ENCODE results near the gene PNCK. TPM values are rescaled to one million over a fixed set of nuclear protein-coding genes. Genes with fewer than 3 reads are reported as not detected.

PNCK gene
- total RNA-seq, 1 experiment from 2014 or later: 26.8 TPM

DNA sequence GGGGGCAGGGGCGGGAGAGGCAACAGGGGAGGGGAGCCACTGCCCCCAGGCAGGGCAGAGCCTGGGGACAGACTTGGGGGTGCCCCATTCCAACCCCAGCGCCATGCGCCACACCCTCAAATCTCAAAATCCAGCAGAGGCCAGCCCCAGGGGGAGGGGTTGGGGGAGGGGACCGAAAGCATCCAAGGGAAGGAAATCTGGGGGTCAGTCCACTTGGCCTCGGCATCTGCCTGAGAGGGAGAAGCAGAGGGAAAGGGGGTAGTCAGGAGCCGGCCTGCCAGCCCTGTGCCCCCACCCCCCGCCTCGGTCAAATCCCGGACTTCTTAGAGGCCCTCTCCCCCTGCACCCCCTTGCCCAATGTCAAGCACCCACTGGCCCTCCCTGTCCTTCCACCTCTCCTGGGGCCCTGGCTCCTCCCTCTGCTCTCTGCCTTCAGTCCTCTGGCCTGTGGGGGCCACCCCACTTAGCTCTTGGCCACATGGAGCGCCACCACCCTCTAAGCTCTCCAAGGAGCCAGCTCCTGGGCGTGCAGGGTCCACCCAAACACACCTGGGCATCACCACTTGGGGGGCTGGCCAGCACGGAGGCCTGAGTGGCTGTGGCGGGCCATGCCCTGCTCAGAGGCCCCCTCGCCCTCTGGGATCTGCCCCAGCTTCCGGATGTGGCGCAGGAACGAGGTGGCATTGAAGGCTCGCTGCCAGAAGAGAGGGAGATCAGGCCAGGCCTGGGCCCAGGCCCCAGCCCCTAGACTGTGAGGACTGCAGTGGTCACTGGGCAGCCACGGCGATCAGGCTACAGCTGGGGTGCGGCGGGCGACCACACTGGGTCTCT is 3.5 kb downstream of the PNCK start:
- Histone ChIP-seq H3K79me1 (ENCODE audit: insufficient read depth, low read depth, low read length, poor library complexity, severe bottlenecking) (no peaks in the 10 kb centered on the region), H4K8ac (replicated peaks; ENCODE audit: insufficient read length, low read depth, low read length) (no peak overlapping the region), H2AFZ (ENCODE audit: low read length) (no peak overlapping the region), H2BK12ac (ENCODE audit: insufficient read length, low read depth, low read length) (no peak overlapping the region), H3K23me2 (ENCODE audit: insufficient read length, low read depth, low read length, poor library complexity, severe bottlenecking) (no peaks in the 10 kb centered on the region), H3K4me2 (ENCODE audit: insufficient read depth, insufficient read length, low read length) (no peak overlapping the region), H3K9ac (ENCODE audit: extremely low read depth, insufficient read length, low read length) (no peak overlapping the region), H3K4me1 (ENCODE audit: insufficient read depth, low read length) (no peaks in the 10 kb centered on the region), H3K56ac (ENCODE audit: insufficient read length, low read depth, low read length) (no peak overlapping the region), H3K27me3 (ENCODE audit: insufficient read depth, low read length) (no peaks in the 10 kb centered on the region; the same call in 1 of the 2 replicates), H3K9me3 (ENCODE audit: control insufficient read depth, low read depth, low read length) (peaks cover 13% of the 10 kb centered on the region), H4K5ac (ENCODE audit: insufficient read length, low read depth, low read length) (no peak overlapping the region), H3K14ac (ENCODE audit: insufficient read depth, low read length) (no peak overlapping the region), H3K79me2 (ENCODE audit: insufficient read depth, low read length) (no peaks in the 10 kb centered on the region), H2BK20ac (ENCODE audit: low read depth, low read length, poor library complexity, severe bottlenecking) (no peak overlapping the region), H4K91ac (ENCODE audit: insufficient read length, low read depth, low read length) (no peak overlapping the region), H2BK120ac (ENCODE audit: low read depth, low read length, poor library complexity, severe bottlenecking) (no peak overlapping the region), H3K27ac (ENCODE audit: insufficient read length, low read depth, low read length) (no peak overlapping the region), H4K20me1 (ENCODE audit: control insufficient read depth, insufficient read depth, insufficient read length) (no peaks in the 10 kb centered on the region), H2AK5ac (ENCODE audit: insufficient read length, low read length) (no peak overlapping the region), H2BK5ac (ENCODE audit: insufficient read length, low read length) (no peak overlapping the region), H3K4ac (ENCODE audit: low read depth, low read length) (no peak overlapping the region), H3K18ac (ENCODE audit: insufficient read length, low read depth, low read length) (no peak overlapping the region), H3K23ac (ENCODE audit: insufficient read length, low read depth, low read length) (no peak overlapping the region), H2BK15ac (ENCODE audit: low read depth, low read length) (no peak overlapping the region), H3T11ph (ENCODE audit: low read length) (no peak overlapping the region)
- no peak overlapping the region for H3K27ac Mint-ChIP-seq
- DNase-seq: no peak
- H3K4me3 Mint-ChIP-seq: no peak overlapping the region
- peaks cover 69 to 82% of the 10 kb centered on the region in 2 experiments for H3K9me3 Mint-ChIP-seq
- TF ChIP-seq, protein P1, sequence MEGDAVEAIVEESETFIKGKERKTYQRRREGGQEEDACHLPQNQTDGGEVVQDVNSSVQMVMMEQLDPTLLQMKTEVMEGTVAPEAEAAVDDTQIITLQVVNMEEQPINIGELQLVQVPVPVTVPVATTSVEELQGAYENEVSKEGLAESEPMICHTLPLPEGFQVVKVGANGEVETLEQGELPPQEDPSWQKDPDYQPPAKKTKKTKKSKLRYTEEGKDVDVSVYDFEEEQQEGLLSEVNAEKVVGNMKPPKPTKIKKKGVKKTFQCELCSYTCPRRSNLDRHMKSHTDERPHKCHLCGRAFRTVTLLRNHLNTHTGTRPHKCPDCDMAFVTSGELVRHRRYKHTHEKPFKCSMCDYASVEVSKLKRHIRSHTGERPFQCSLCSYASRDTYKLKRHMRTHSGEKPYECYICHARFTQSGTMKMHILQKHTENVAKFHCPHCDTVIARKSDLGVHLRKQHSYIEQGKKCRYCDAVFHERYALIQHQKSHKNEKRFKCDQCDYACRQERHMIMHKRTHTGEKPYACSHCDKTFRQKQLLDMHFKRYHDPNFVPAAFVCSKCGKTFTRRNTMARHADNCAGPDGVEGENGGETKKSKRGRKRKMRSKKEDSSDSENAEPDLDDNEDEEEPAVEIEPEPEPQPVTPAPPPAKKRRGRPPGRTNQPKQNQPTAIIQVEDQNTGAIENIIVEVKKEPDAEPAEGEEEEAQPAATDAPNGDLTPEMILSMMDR (conservative IDR thresholded peaks at IDR 0.05): no peak
- H3K27me3 Mint-ChIP-seq (ENCODE audit: low read depth): peaks cover 42% of the 10 kb centered on the region
- peaks cover 2 to 17% (median 10%) of the 10 kb centered on the region in 3 experiments; a peak in 6 of 7 replicates for H3K36me3 Mint-ChIP-seq (ENCODE audit: insufficient read depth in 1 of 3, low read depth in 3 of 3)
- WGBS (ENCODE audit: extremely low coverage, insufficient read length, low lambda C conversion rate): no CpG with 5 or more reads among the region's 23 CpGs
- H3K4me1 Mint-ChIP-seq: peaks cover 14 to 27% of the 10 kb centered on the region in 2 experiments
